GM23338 (cell line): ENCODE measurements around the gene THSD4. TPM values are rescaled to one million over a fixed set of nuclear protein-coding genes. Genes with fewer than 3 reads are reported as not detected.

ENCODE experiments used
- ATAC-seq: fragments of 200-7000 bp; cut with Tn5 transposase; 3 replicates; pipeline ENCODE4 v1.9.1; 2020
- DNase-seq: peaks from one replicate; pipeline ENCODE4 v3.0.0-alpha.2; 2015; ENCODE audit warnings: low spot score
- H2AFZ ChIP-seq: fragments of 200-600 bp; sonication (generic); 2 replicates; pipeline ENCODE4 v1.8.0; 2016; ENCODE audit warnings: antibody characterized with exemption, mild to moderate bottlenecking, moderate library complexity
- H3F3A ChIP-seq: fragments of 200-600 bp; sonication (generic); replicated peaks from 2 replicates; pipeline ENCODE4 v1.8.0; 2017; ENCODE audit warnings: antibody characterized with exemption, mixed run types, low read depth
- H3K27ac ChIP-seq: fragments of 200-600 bp; sonication (generic); 2 replicates; pipeline ENCODE4 v1.6.1; 2016; ENCODE audit warnings: low read depth
- H3K27me3 ChIP-seq: fragments of 200-600 bp; sonication (generic); 2 replicates; pipeline ENCODE4 v1.8.0; 2016; ENCODE audit warnings: mild to moderate bottlenecking, mixed run types, moderate library complexity; ENCODE audit not compliant: insufficient read depth
- H3K36me3 ChIP-seq: fragments of 200-600 bp; sonication (generic); 2 replicates; pipeline ENCODE4 v1.8.0; 2016; ENCODE audit warnings: mild to moderate bottlenecking; ENCODE audit not compliant: insufficient read depth
- H3K4me1 ChIP-seq: fragments of 200-600 bp; sonication (generic); 2 replicates; pipeline ENCODE4 v1.8.0; 2016; ENCODE audit warnings: mild to moderate bottlenecking, moderate library complexity; ENCODE audit not compliant: insufficient read depth
- H3K4me2 ChIP-seq: fragments of 200-600 bp; sonication (generic); 2 replicates; pipeline ENCODE4 v1.7.1; 2017; ENCODE audit warnings: mixed run types
- H3K4me3 ChIP-seq: fragments of 200-600 bp; sonication (generic); 2 replicates; pipeline ENCODE4 v1.6.1; 2016; ENCODE audit warnings: mixed run types
- H3K79me2 ChIP-seq: fragments of 200-600 bp; sonication (generic); replicated peaks from 2 replicates; pipeline ENCODE4 v1.8.0; 2017; ENCODE audit warnings: mild to moderate bottlenecking; ENCODE audit not compliant: insufficient read depth
- H3K9me2 ChIP-seq: fragments of 200-600 bp; sonication (generic); 2 replicates; pipeline ENCODE4 v1.8.0; 2017; ENCODE audit not compliant: insufficient read depth
- H4K20me1 ChIP-seq: fragments of 200-600 bp; sonication (generic); replicated peaks from 2 replicates; pipeline ENCODE4 v1.8.0; 2017; ENCODE audit warnings: mild to moderate bottlenecking; ENCODE audit not compliant: insufficient read depth
- H3K27ac Mint-ChIP-seq: 2 replicates; pipeline ENCODE4 v1.8.0; 2020; ENCODE audit warnings: inconsistent platforms, mild to moderate bottlenecking, moderate library complexity, mixed read lengths
- H3K27me3 Mint-ChIP-seq: 3 replicates; pipeline ENCODE4 v1.8.0; 2022; ENCODE audit warnings: low read depth, mild to moderate bottlenecking, moderate library complexity, mixed read lengths, inconsistent platforms; ENCODE audit not compliant: insufficient read depth, poor library complexity
- H3K36me3 Mint-ChIP-seq: 3 replicates; pipeline ENCODE4 v1.8.0; 2021; ENCODE audit warnings: low read depth, mild to moderate bottlenecking, inconsistent platforms, moderate library complexity, mixed read lengths
- H3K4me1 Mint-ChIP-seq: 3 replicates; pipeline ENCODE4 v1.8.0; 2020; ENCODE audit warnings: mild to moderate bottlenecking, inconsistent platforms, mixed read lengths
- H3K4me3 Mint-ChIP-seq: 3 replicates; pipeline ENCODE4 v1.8.0; 2021; ENCODE audit warnings: moderate library complexity, mild to moderate bottlenecking, inconsistent platforms, mixed read lengths
- H3K9me3 Mint-ChIP-seq: 3 replicates; pipeline ENCODE4 v1.8.0; 2020; ENCODE audit warnings: moderate library complexity, mild to moderate bottlenecking, inconsistent platforms, mixed read lengths
- CREB1 ChIP-seq: fragments of 250-450 bp; sonication (Bioruptor Pico); IDR thresholded peaks from 2 replicates; pipeline ENCODE4 v1.5.0; 2020; ENCODE audit warnings: low read depth, mild to moderate bottlenecking, moderate library complexity
- EZH2 ChIP-seq: fragments of 200-600 bp; sonication (generic); IDR thresholded peaks from one replicate; pipeline ENCODE4 v1.8.0; 2017; ENCODE audit warnings: antibody characterized with exemption, mild to moderate bottlenecking, low read depth; ENCODE audit not compliant: unreplicated experiment
- EZH2phosphoT487 ChIP-seq: fragments of 200-600 bp; sonication (generic); IDR thresholded peaks from one replicate; pipeline ENCODE4 v1.8.1; 2018; ENCODE audit warnings: antibody characterized with exemption; ENCODE audit not compliant: unreplicated experiment
- JUNB ChIP-seq: IDR thresholded peaks from one replicate; pipeline ENCODE4 v1.6.1; 2016; ENCODE audit warnings: antibody characterized with exemption; ENCODE audit not compliant: unreplicated experiment
- ZNF114 ChIP-seq: fragments of 250-450 bp; sonication (Bioruptor Pico); IDR thresholded peaks from 2 replicates; pipeline ENCODE4 v1.5.0; 2020; ENCODE audit warnings: mild to moderate bottlenecking, moderate library complexity
- ZNF331 ChIP-seq: fragments of 250-450 bp; sonication (Bioruptor Pico); IDR thresholded peaks from 2 replicates; pipeline ENCODE4 v1.5.0; 2020; ENCODE audit warnings: low read depth, mild to moderate bottlenecking, moderate library complexity
- polyA plus RNA-seq: library from polyadenylated mRNA; unstranded; fragments of >200 nt; fragmentation: Nextera tagmentation; extraction: Ambion mirVana; gene quantifications from 2 replicates; pipeline ENCODE4 v1.2.1, GENCODE V29; 2016
- total RNA-seq: library from RNA; depleted of rRNA; stranded (reverse); fragments of >200 nt; shearing (Covaris generic); gene quantifications from 2 replicates; pipeline ENCODE4 v1.2.3, GENCODE V29; 2014
- TF ChIP-seq, protein P1 (sequence below): IDR thresholded peaks from 2 replicates; pipeline ENCODE4 v1.6.1; 2016; ENCODE audit warnings: antibody characterized with exemption

Gene THSD4
- total and polyA plus RNA-seq, 2 experiments from 2014 or later: 2.0 to 7.4 TPM

DNA sequence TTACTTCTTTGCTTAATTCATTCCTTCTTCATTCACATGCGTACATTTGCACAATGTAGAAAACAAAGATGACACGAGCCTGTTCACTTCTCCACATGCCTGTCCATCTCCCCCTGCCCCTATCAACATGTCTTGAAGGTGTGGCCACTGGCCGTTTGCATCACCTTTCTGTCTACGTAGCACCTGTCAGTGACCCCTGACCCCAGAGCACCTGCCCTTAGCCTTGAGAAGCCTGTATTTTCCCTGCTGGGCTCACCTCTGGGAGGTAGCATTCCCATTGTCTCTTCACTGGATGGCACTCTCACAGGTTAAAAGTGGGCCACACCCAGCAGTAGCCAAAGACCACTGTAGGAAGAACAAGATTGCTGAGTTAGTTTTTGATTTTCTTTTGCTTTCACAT lies 234.1 kb downstream of the THSD4 start:
- Histone ChIP-seq H3K9me2 (peaks cover 10% of the 10 kb centered on the region; the same call in 1 of the 2 replicates), H3K4me1 (peaks cover 6% of the 10 kb centered on the region; the same call in 1 of the 2 replicates), H3K4me3 (no peak overlapping the region), H2AFZ (no peak overlapping the region), H3K79me2 (no peaks in the 10 kb centered on the region), H3F3A (no peaks in the 10 kb centered on the region), H3K27me3 (no peaks in the 10 kb centered on the region), H3K36me3 (no peaks in the 10 kb centered on the region), H3K27ac (no peak overlapping the region), H3K4me2 (peak overlapping the region; percentile 31; the same call in 1 of the 2 replicates), H4K20me1 (no peaks in the 10 kb centered on the region)
- no peak for DNase-seq
- ATAC-seq: peak; percentile 71
- H3K27ac Mint-ChIP-seq: no peak overlapping the region
- no peak for TF ChIP-seq CREB1 (CRISPR knock-in tag)
- no peak for TF ChIP-seq EZH2
- TF ChIP-seq EZH2phosphoT487: no peak
- no peaks in the 10 kb centered on the region for H3K36me3 Mint-ChIP-seq
- H3K27me3 Mint-ChIP-seq: peaks cover 3% of the 10 kb centered on the region
- no peaks in the 10 kb centered on the region; the same call in 2 of the 3 replicates for H3K9me3 Mint-ChIP-seq
- H3K4me3 Mint-ChIP-seq: no peak overlapping the region
- H3K4me1 Mint-ChIP-seq: peaks cover 20% of the 10 kb centered on the region

DNA sequence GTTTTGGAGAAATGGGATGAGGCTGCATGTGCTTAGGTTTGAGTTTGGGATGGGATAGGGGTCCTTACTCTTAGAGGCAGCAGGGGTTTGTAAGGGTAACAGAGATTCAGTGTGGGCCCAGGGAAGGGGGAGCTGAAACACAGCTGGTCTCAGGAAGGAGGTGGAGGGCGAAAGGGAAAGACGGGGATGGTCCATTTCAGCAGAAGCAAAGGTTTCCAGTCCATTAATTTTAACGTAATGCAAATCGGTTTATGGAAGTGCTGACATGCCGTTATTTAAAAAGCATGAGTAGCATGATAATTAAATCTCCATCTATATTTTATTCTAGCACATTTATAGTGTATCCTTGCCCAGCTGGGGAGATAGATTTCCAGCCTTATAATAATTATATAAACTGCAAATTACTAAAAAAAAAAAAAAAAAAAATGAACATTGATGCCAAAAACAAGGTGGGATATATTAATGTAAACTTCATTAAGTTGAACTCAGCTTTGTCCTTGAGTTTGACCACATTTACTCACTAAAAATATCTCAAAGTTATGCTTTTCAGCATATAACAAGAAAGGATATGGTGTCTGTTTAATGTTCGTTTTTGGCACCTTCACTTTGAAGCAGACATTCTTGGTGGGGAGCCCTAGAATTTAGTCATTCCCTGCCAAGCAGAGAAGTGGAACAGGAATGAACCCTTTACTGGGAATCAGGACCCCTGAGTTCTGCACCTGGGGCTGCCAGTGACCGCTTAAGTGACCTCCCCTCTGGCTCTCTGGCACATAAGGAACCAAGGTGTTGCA lies 234.7 kb downstream of the THSD4 start:
- Histone ChIP-seq H3K27me3 (no peaks in the 10 kb centered on the region), H4K20me1 (no peaks in the 10 kb centered on the region), H3K4me2 (peak overlapping the region; percentile 31; the same call in 1 of the 2 replicates), H3K4me1 (peaks cover 6% of the 10 kb centered on the region; the same call in 1 of the 2 replicates), H3K36me3 (no peaks in the 10 kb centered on the region), H3F3A (no peaks in the 10 kb centered on the region), H3K4me3 (no peak overlapping the region), H3K27ac (no peak overlapping the region), H2AFZ (no peak overlapping the region), H3K9me2 (peaks cover 10% of the 10 kb centered on the region; the same call in 1 of the 2 replicates), H3K79me2 (no peaks in the 10 kb centered on the region)
- ATAC-seq: no peak; the same call in 2 of the 3 replicates
- Mint-ChIP-seq H3K4me3 (no peak overlapping the region), H3K9me3 (no peaks in the 10 kb centered on the region; the same call in 2 of the 3 replicates), H3K36me3 (no peaks in the 10 kb centered on the region), H3K27ac (no peak overlapping the region), H3K4me1 (peaks cover 22% of the 10 kb centered on the region), H3K27me3 (peaks cover 3% of the 10 kb centered on the region)
- DNase-seq: no peak
- TF ChIP-seq JUNB (no peak), CREB1 (CRISPR knock-in tag) (no peak), ZNF114 (CRISPR knock-in tag) (no peak), ZNF331 (CRISPR knock-in tag) (no peak)
- TF ChIP-seq, protein P1, sequence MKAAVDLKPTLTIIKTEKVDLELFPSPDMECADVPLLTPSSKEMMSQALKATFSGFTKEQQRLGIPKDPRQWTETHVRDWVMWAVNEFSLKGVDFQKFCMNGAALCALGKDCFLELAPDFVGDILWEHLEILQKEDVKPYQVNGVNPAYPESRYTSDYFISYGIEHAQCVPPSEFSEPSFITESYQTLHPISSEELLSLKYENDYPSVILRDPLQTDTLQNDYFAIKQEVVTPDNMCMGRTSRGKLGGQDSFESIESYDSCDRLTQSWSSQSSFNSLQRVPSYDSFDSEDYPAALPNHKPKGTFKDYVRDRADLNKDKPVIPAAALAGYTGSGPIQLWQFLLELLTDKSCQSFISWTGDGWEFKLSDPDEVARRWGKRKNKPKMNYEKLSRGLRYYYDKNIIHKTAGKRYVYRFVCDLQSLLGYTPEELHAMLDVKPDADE: no peak
